GM21447 (cell line): ENCODE results near the gene EXT2.

Experiments used
- ATAC-seq: cut with Tn5 transposase; IDR thresholded peaks from one replicate; pipeline ENCODE4 v1.9.1; 2021; ENCODE audit not compliant: unreplicated experiment

EXT2 gene

DNA sequence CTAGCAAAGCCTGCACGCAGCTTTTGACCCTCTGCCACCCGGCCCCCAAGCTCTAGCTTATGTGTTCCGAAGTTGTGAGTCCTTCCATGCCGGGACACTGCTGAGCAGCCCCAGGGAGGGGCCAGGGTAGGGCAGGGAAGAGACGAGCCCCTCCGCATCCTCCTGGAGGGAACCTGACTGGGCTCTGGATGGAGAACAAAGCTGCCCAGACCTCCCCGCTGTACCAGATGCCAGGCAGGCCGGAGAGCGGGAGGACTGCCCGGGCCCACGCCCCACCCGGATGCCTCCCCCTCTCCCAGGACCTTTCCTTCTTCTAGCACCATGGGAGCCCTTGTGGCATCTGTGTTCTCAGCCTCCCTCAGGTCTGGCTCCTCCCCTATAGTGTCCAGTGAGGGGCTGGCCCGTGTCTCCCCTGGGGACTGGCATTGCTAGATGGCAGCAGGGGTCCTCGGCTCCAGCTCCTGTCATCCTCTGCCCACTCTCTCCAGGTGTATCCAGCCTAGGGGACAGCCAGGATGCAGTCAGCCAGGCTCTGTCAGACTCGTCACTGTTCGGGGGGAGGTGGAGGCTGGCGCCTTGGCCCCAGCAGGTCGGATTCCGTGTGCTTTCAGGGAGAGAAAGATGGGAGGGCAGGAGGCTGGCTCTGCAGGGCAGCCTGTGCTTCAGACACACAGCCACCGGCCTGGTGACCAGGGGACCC lies 168.4 kb downstream of the EXT2 start:
- ATAC-seq: no peak

- ATAC-seq: no peak
These were observed 168.9 kb downstream of the EXT2 start for GRCh38 chr11:44264438-44264749.

- no peak for ATAC-seq
These were observed 169.3 kb downstream of the EXT2 start for GRCh38 chr11:44264761-44265160.

DNA sequence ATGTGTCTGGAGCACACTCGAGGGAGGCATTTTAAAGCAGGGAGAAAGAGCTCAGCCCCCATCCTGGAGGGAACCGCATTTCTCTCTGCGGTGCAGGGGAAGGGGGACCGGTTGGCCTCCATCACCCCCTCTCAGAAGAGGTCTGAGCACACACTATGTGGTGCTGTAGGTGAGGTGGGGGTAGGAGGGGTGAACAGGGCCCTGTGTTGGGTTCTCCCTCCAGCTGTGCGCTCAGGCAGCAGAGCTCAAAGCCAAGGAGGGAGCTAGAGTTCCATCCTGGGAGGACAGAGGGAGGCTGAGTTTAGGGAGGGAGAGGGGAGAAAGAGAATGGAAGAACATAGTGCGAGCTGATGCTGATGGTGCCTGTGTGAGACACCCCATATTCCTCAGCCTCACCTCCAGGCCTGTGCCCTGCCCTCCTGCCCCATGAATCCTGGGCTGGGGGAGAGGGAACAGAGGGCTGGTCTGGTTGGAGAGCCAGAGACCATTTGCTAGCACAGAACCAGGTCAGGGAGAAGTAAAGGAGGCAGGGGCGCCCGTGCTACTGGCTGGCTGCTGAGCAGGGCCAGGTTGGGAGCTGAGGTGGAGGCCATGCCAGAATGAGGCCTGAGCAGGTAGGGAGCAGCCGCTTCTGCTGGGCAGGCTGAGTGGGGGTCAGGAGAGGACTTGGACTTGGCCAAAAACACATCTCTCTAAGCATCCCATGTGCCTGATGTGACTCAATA lies 170.7 kb downstream of the EXT2 start:
- no peak for ATAC-seq

GRCh38 chr11:44267006-44267749 lies 171.7 kb downstream of the EXT2 start:
- ATAC-seq: no peak

DNA sequence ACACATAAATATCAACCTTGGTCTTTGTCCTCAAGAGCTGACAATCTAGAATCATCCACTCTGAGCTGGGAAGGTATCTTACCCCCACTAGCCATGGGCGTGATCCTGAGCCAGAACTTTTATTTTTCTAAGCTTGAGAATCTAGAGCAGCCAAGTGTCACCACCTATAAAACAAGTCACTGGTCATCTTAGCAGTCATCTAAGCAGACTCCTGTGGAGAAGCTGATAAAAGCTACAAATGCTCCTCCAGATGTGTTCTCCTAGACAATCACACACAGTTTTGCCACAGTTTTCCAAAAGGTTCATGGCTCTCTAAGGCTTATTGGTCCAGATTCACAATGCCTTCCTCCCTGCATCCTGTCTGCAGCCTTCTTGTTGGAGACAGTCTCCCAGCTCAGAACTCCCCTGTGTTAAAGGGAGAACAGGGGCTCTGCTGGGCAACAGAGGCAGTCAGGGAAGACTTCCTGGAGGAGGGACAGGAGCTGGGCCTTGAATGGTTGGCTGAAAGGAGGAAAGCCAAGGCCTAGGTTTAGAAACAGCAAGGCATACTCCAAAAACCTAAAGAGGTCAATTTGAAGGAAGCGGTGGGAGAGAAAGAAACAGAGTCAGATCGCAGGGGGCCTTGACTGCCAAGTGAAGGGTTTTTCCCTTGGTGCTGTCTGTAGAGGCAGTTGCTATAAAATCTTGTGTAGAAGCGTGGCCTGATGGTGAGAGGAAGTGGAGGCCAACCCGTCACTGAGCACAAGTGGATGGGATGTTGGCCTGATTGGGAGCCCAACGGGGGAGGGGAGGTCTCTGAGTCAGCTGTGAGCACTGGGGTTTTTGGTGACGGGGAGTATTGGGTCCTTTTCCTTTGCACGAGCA lies 172.5 kb downstream of the EXT2 start:
- ATAC-seq: no peak

DNA sequence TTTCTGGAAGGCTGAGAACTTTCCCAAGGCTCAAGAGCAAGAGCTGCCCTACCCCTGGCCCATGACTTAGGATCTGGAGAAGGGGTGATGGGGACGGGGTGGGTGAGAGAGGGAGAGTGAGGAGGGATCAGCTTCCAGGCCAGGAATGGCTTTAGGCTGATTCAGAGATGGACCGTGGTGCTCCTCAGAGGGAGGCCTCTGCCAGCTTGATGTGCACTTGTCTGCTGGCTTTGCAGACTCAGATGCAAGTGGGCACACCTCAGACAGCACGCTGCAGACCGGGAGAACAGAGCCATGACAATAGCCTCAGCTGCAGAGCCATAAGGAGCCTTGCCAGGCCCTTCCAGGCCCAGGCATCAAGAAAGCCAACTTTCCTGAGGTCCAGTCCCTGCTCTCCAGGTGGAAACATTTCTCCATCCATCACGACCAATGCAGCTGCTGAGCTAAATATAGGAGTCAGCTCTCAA lies 173.2 kb downstream of the EXT2 start:
- ATAC-seq: no peak

- no peak for ATAC-seq
These were observed 174.2 kb downstream of the EXT2 start for GRCh38 chr11:44269369-44270351.

DNA sequence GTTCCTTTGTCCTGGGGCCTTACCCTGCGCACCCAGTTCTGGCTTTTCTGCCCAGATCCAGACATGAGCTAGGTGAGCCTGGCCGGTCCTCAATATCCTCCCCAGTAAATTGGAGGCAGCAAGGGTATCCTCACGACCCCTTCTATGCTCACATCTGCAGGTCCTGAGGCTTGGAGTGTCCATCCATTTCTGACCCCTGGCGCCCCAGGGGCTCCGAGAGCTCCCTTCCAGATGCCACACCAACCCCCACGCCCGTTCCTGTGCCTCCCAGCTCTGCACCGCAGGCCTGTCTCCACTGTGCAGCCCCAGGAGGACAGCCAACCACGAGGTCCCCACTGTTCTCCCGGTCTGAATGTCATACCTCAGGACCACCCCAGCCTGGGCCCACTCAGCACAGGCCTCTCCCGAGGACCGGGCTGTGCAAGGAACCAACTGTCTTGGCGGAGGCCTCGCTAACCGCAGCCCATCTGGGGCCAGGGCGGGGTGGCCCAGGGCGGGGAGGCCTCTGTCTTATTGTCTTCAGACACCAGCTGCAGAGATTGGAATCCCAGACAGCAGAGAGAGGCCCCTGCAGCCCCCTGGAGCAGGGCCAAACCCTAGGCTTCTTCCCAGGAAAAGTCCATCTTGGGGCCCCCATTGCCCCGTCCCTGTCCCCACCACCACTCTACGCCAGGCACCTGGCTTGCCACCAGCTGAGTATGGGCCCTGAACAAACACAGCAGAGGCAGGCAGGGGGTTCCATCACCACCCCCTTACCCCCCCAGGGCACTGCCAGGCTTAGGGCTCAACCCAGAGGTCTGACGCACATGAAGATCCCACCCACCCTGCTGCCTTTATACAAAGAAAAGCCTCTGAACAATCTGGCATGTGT lies 175.2 kb downstream of the EXT2 start:
- ATAC-seq: no peak

GRCh38 chr11:44271286-44271685 lies 175.8 kb downstream of the EXT2 start:
- ATAC-seq: no peak

- ATAC-seq: no peak
These were observed 178.9 kb downstream of the EXT2 start for GRCh38 chr11:44274404-44274803.

- ATAC-seq: no peak
These were observed 179.8 kb downstream of the EXT2 start for GRCh38 chr11:44275241-44275640.

DNA sequence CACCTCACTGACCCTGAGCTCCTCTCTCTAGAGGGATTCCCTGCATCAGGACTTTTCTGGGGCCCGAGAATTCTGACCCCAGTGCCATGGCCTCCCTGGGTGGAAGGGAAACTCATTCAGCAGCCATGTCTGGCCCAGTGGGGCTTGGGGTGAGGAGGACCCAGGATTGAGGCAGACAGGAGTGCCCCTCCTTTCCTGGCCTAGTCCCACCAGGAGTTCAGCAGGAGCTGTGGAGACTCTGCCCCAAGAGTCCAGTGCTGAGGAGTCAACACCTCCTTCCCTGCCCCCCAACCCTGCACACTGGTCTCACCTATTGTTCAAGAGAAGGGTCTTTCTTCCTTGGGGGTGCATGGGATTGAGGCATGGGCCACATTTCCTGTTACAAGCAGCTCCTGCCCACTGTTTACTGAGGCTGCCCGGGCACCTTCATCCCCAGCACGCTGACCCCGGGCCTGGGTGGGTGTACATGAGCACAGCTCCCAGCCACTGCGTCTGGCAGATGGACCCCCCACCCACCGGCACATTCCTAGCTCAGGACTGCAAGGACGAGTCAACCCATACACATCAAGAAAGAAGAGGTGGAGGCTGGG lies 180.6 kb downstream of the EXT2 start:
- no peak for ATAC-seq

GRCh38 chr11:44277196-44278090 lies 182.0 kb downstream of the EXT2 start:
- ATAC-seq: no peak

DNA sequence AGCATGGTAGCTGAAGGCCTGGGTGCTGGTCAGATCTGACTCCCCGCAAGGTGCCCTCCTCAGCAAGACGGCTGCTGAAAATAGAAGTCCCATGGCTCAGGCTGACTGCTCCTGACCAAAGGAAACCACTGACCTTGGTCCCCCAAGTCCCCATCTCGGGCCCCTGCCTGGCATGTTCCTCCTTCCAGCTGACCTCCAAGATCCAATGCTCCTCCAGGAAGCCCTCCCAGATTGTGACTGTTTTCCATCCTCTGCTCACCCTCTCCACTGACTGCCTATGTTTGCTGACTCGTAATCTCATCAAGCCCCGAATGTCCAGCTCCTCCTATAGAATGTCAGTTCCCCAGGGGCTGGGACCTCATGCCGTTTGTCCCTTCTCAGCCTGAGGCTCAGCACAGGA lies 184.0 kb downstream of the EXT2 start:
- ATAC-seq: no peak

DNA sequence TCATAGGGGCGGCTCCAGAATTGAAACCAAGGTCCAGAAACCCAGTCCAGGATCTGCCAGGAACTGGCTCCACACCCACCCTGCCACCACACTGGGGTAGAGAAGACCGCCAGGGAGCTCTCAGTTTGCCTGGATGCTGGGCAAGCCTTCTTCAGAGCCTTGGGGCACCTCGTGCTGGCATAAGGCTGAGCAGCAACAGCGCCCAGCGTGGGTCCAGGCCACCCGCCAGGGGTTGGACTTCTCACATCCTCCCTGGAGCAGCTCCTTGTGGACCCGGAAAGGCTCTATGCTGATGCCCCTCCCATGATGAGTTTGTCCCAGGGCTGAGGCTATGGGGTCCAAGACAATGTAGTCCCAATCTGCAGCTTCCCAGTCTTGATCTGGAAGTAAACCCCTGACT lies 184.8 kb downstream of the EXT2 start:
- ATAC-seq: no peak

DNA sequence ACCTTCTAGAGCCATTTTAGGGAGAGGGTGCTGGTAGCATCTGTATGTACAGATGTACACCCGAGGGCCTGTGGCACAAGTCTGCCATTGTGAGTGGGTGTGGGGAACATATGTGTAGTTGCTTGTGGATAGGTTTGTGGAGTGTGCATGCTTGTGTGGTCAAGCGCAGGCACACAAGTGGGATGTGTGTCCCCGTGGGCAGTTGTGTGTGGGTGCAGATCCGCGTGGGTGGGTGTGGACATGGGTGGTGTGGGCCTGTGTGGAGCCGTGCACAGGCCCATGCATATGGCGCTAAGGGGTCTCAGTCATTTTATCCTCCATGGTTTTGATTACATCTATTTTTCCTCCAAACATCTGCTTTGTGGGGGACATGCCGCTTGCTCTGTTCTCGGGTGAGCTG lies 185.7 kb downstream of the EXT2 start:
- ATAC-seq: no peak

DNA sequence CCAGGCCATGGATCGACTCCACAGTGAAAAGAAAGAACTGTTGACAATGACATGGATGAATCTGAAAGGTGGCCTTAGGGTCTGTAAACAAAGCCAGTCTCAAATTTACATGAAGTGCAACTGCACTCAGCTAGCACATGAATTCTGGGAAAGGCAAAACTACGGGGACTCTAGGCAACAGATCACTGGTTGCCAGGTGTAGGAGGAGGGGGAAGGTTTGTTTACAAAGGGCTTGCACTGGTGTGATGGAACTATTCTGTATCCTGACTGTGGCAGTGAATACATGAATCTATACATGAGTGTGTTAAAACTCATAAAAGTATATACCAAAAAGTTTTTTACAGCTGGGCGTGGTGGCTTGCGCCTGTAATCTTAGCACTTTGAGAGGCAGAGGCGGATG lies 187.1 kb downstream of the EXT2 start:
- ATAC-seq: no peak
